ENCODE results near the gene DTL.

Gene DTL

GRCh38 chr1:212124690-212125582, 89.4 kb downstream of the DTL start:
- no peak overlapping the region for H3K4me3 ChIP-seq (ENCODE audit: low read depth, low read length)
- no peak for DNase-seq (ENCODE audit: low read depth)

GRCh38 chr1:212125654-212126053, 90.1 kb downstream of the DTL start:
- no peak for DNase-seq (ENCODE audit: low read depth)
- H3K4me3 ChIP-seq (ENCODE audit: low read depth, low read length): no peak overlapping the region
- no peak for TF ChIP-seq CTCF (IDR thresholded peaks at IDR 0.05; ENCODE audit: insufficient read depth, low read depth, low read length, missing control alignments)

More at GRCh38 chr1:212124690-212125582, 89.4 kb downstream of the DTL start:
- TF ChIP-seq CTCF (IDR thresholded peaks at IDR 0.05; ENCODE audit: insufficient read depth, low read depth, low read length, missing control alignments): no peak

- TF ChIP-seq CTCF (IDR thresholded peaks at IDR 0.05; ENCODE audit: insufficient read depth, low read depth, low read length, missing control alignments): no peak
- no peak for DNase-seq (ENCODE audit: low read depth)
- H3K4me3 ChIP-seq (ENCODE audit: low read depth, low read length): no peak overlapping the region
Observed at GRCh38 chr1:212127221-212127620, 91.7 kb downstream of the DTL start.

GRCh38 chr1:212129781-212130180, 94.2 kb downstream of the DTL start:
- no peak for TF ChIP-seq CTCF (IDR thresholded peaks at IDR 0.05; ENCODE audit: insufficient read depth, low read depth, low read length, missing control alignments)
- no peak for DNase-seq (ENCODE audit: low read depth)
- H3K4me3 ChIP-seq (ENCODE audit: low read depth, low read length): no peak overlapping the region

GRCh38 chr1:212132025-212132424, 96.5 kb downstream of the DTL start:
- H3K4me3 ChIP-seq (ENCODE audit: low read depth, low read length): no peak overlapping the region
- DNase-seq (ENCODE audit: low read depth): no peak
- no peak for TF ChIP-seq CTCF (IDR thresholded peaks at IDR 0.05; ENCODE audit: insufficient read depth, low read depth, low read length, missing control alignments)

GRCh38 chr1:212133319-212133718, 97.8 kb downstream of the DTL start:
- TF ChIP-seq CTCF (IDR thresholded peaks at IDR 0.05; ENCODE audit: insufficient read depth, low read depth, low read length, missing control alignments): no peak
- no peak overlapping the region for H3K4me3 ChIP-seq (ENCODE audit: low read depth, low read length)
- DNase-seq (ENCODE audit: low read depth): no peak

- no peak for TF ChIP-seq CTCF (IDR thresholded peaks at IDR 0.05; ENCODE audit: insufficient read depth, low read depth, low read length, missing control alignments)
- no peak for DNase-seq (ENCODE audit: low read depth)
- H3K4me3 ChIP-seq (ENCODE audit: low read depth, low read length): no peak overlapping the region
Observed at GRCh38 chr1:212135166-212135565, 99.6 kb downstream of the DTL start.

All from GM12865 (cell line).